IMR-90 (cell line): Measurements from ENCODE around the gene ZNF311. TPM values are rescaled to one million over a fixed set of nuclear protein-coding genes. Genes with fewer than 3 reads are reported as not detected.

Source experiments
- ATAC-seq: fragments of 200-7000 bp; cut with Tn5 transposase; 2 replicates; pipeline ENCODE4 v1.9.1; 2020; ENCODE audit warnings: low read depth, mild to moderate bottlenecking, moderate library complexity
- BruUV-seq: library from RNA; stranded (reverse); fragments of 400-500 nt; replicated peaks from 2 replicates; lab custom pipeline; 2021; lab: Mats Ljungman, UMichigan
- CTCF ChIA-PET: fragments of 300-600 bp; formaldehyde crosslinking; extraction: SDS; loops from one replicate; lab custom pipeline; 2021; ENCODE audit warnings: antibody characterized with exemption; lab: Yijun Ruan, JAX
- POLR2A ChIA-PET: fragments of 300-600 bp; sonication (Branson Sonifier 250); formaldehyde crosslinking; loops from one replicate; lab custom pipeline; 2022; ENCODE audit warnings: antibody characterized with exemption; ENCODE audit not compliant: unreplicated experiment; lab: Charles Lee
- DNase-seq: peaks from one replicate; pipeline ENCODE4 v3.0.0; 2013
- H2AFZ ChIP-seq: replicated peaks from 2 replicates; pipeline ENCODE3; 2013; ENCODE audit warnings: low read length, mild to moderate bottlenecking; ENCODE audit not compliant: poor library complexity
- H2AK5ac ChIP-seq: 2 replicates; pipeline ENCODE4 v1.6.1; 2013; ENCODE audit warnings: low read depth, low read length, inconsistent platforms
- H2AK9ac ChIP-seq: replicated peaks from 2 replicates; pipeline ENCODE3; 2013; ENCODE audit warnings: mild to moderate bottlenecking, low read depth, low read length, moderate library complexity; ENCODE audit not compliant: poor library complexity
- H2BK120ac ChIP-seq: 2 replicates; pipeline ENCODE4 v1.6.1; 2013; ENCODE audit warnings: low read depth, low read length, inconsistent platforms
- H2BK15ac ChIP-seq: 3 replicates; pipeline ENCODE4 v1.6.1; 2013; ENCODE audit warnings: low read depth, low read length, inconsistent platforms
- H2BK20ac ChIP-seq: 2 replicates; pipeline ENCODE4 v1.6.1; 2013; ENCODE audit warnings: low read depth, mild to moderate bottlenecking, inconsistent platforms, low read length, moderate library complexity
- H2BK5ac ChIP-seq: 2 replicates; pipeline ENCODE4 v1.6.1; 2013; ENCODE audit warnings: mild to moderate bottlenecking, low read depth, low read length, inconsistent platforms; ENCODE audit not compliant: poor library complexity, severe bottlenecking
- H3K14ac ChIP-seq: replicated peaks from 2 replicates; pipeline ENCODE4 v1.6.1; 2013; ENCODE audit warnings: low read depth, low read length, inconsistent platforms
- H3K18ac ChIP-seq: 2 replicates; pipeline ENCODE4 v1.6.1; 2013; ENCODE audit warnings: low read depth, low read length, control low read depth
- H3K23ac ChIP-seq: 2 replicates; pipeline ENCODE4 v1.6.1; 2013; ENCODE audit warnings: low read depth, low read length, inconsistent platforms
- H3K27ac ChIP-seq: 2 replicates; pipeline ENCODE4 v1.5.1; 2013; ENCODE audit warnings: mild to moderate bottlenecking, control low read depth, low read length; ENCODE audit not compliant: insufficient read depth
- H3K27me3 ChIP-seq: 2 replicates; pipeline ENCODE4 v1.6.1; 2013; ENCODE audit warnings: low read length; ENCODE audit not compliant: control insufficient read depth, insufficient read depth
- H3K36me3 ChIP-seq: 2 replicates; pipeline ENCODE4 v1.6.1; 2013; ENCODE audit warnings: low read length, mixed read lengths; ENCODE audit not compliant: control insufficient read depth, insufficient read depth
- H3K4ac ChIP-seq: 2 replicates; pipeline ENCODE4 v1.6.1; 2013; ENCODE audit warnings: low read depth, low read length, inconsistent platforms
- H3K4me1 ChIP-seq: 2 replicates; pipeline ENCODE4 v1.6.1; 2013; ENCODE audit warnings: low read length, mixed read lengths; ENCODE audit not compliant: control insufficient read depth, insufficient read depth
- H3K4me2 ChIP-seq: 2 replicates; pipeline ENCODE4 v1.6.1; 2013; ENCODE audit warnings: low read depth, mild to moderate bottlenecking, control low read depth, low read length, moderate library complexity
- H3K4me3 ChIP-seq: 2 replicates; pipeline ENCODE4 v1.5.1; 2013; ENCODE audit warnings: low read depth, mild to moderate bottlenecking, control low read depth, low read length, moderate library complexity; ENCODE audit not compliant: insufficient read depth
- H3K56ac ChIP-seq: 2 replicates; pipeline ENCODE4 v1.6.1; 2013; ENCODE audit warnings: low read length, inconsistent platforms; ENCODE audit not compliant: insufficient read depth; ENCODE audit errors: extremely low read depth
- H3K79me1 ChIP-seq, 2 experiments: 2 replicates each; pipeline ENCODE4 v1.6.1; 2013; ENCODE audit warnings: low read length in 2 of 2, inconsistent platforms in 1 of 2, low read depth in 1 of 2
- H3K9ac ChIP-seq: 2 replicates; pipeline ENCODE4 v1.6.1; 2013; ENCODE audit warnings: low read depth, low read length, control low read depth
- H3K9me1 ChIP-seq: 2 replicates; pipeline ENCODE4 v1.6.1; 2013; ENCODE audit warnings: low read length, inconsistent platforms; ENCODE audit not compliant: insufficient read depth
- H3K9me3 ChIP-seq: 2 replicates; pipeline ENCODE4 v1.6.1; 2013; ENCODE audit warnings: low read length; ENCODE audit not compliant: control insufficient read depth, insufficient read depth
- H4K20me1 ChIP-seq: 2 replicates; pipeline ENCODE4 v1.6.1; 2013; ENCODE audit warnings: low read length, inconsistent platforms; ENCODE audit not compliant: insufficient read depth
- H4K5ac ChIP-seq: 2 replicates; pipeline ENCODE4 v1.6.1; 2013; ENCODE audit warnings: mild to moderate bottlenecking, low read depth, low read length, control low read depth
- H4K8ac ChIP-seq, 2 experiments: 2 replicates each; pipeline ENCODE4 v1.6.1; 2013; ENCODE audit warnings: low read depth in 2 of 2, low read length in 2 of 2, control low read depth in 1 of 2, inconsistent platforms in 1 of 2
- H4K91ac ChIP-seq: 2 replicates; pipeline ENCODE4 v1.6.1; 2013; ENCODE audit warnings: low read depth, low read length, inconsistent platforms; ENCODE audit not compliant: insufficient read depth
- FOS ChIP-seq: fragments of 150-350 bp; IDR thresholded peaks from 2 replicates; pipeline ENCODE4 v1.6.1; 2016; ENCODE audit warnings: low read depth, low read length
- RCOR1 ChIP-seq: IDR thresholded peaks from 2 replicates; pipeline ENCODE4 v1.6.1; 2012; ENCODE audit warnings: mild to moderate bottlenecking, low read length, improper control_type of control experiment; ENCODE audit not compliant: insufficient replicate concordance
- RFX5 ChIP-seq: IDR thresholded peaks from 2 replicates; pipeline ENCODE4 v1.8.0; 2012; ENCODE audit warnings: low read depth, mild to moderate bottlenecking, low read length, moderate library complexity
- WGBS, 2 experiments: methylation state at CpG; one replicate each; pipeline versions ENCODE4 v1.1.5 to v1.1.7; 2013; ENCODE audit warnings: missing lambda C conversion rate in 2 of 2; ENCODE audit not compliant: insufficient read length in 1 of 2; ENCODE audit errors: extremely low coverage in 2 of 2; 5-methylcytosine and 5-hydroxymethylcytosine counted together
- dilution Hi-C: fragments of 300-500 bp; cut with HindIII; formaldehyde crosslinking; loops from one replicate; pipeline ENCODE4 v1.14.3; 2018; ENCODE audit warnings: low sequenced_read_pairs; ENCODE audit not compliant: unreplicated experiment
- in situ Hi-C: fragments of 300-500 bp; cut with MboI; formaldehyde crosslinking; loops from 3 replicates; pipeline ENCODE4 v1.14.3; 2019; ENCODE audit warnings: low sequenced_read_pairs, inconsistent platforms, mixed read lengths
- intact Hi-C: fragments of 100-400 bp; cut with micrococcal nuclease; formaldehyde crosslinking; loops from 2 replicates; pipeline ENCODE4 v1.10.0; 2022
- polyA plus RNA-seq, 3 experiments: library from polyadenylated mRNA; depleted of rRNA; stranded (reverse); fragments of >200 nt; gene quantifications; 2 replicates each; pipeline ENCODE4 v1.2.3, GENCODE V29; 2012; ENCODE audit warnings: low replicate concordance in 1 of 3
- total RNA-seq: library from RNA; depleted of rRNA; stranded (reverse); fragments of >200 nt; gene quantifications from 2 replicates; pipeline ENCODE4 v1.2.3, GENCODE V29; 2012

ZNF311 gene
- total and polyA plus RNA-seq, 2 of the 4 experiments (the other 2 are of a cell fraction), result 0.34 to 0.36 TPM

GRCh38 chr6:28947067-28947765 lies 57.9 kb downstream of the ZNF311 start:
- H3K14ac ChIP-seq, result no peak overlapping the region
- TF ChIP-seq FOS (no peak), RCOR1 (no peak), RFX5 (no peak)
- DNase-seq (no peak), ATAC-seq (no peak)
- WGBS, 2 experiments, result 80% methylated on average over 2 of the region's 6 CpGs; no CpG with 5 or more reads in 1 of the 2 experiments
- CTCF ChIA-PET, result no interaction called here
- H3K36me3 ChIP-seq, result no peaks in the 10 kb centered on the region
- no peak overlapping the region for H2AFZ ChIP-seq
- H3K27me3 ChIP-seq, result no peaks in the 10 kb centered on the region
- H3K23ac ChIP-seq, result no peak overlapping the region
- H3K4ac ChIP-seq, result no peak overlapping the region
- H3K18ac ChIP-seq, result no peak overlapping the region
- H3K56ac ChIP-seq, result no peak overlapping the region
- no peak overlapping the region for H3K4me3 ChIP-seq
- intact Hi-C loops, result loop anchor here (10.0 kb wide), 1 partner anchor 1472 kb away; the partner anchor contains the start of gene ZNF184
- H3K4me2 ChIP-seq, result no peak overlapping the region
- POLR2A ChIA-PET, result no interaction called here
- no peaks in the 10 kb centered on the region for H3K79me1 ChIP-seq
- H2BK5ac ChIP-seq, result no peak overlapping the region
- dilution Hi-C loops, result no loop called here
- H2AK9ac ChIP-seq, result no peak overlapping the region
- in situ Hi-C loops, result no loop called here
- no peaks in the 10 kb centered on the region for H4K20me1 ChIP-seq
- H2BK15ac ChIP-seq, result no peak overlapping the region
- H3K9ac ChIP-seq, result no peak overlapping the region
- no peak overlapping the region for H2AK5ac ChIP-seq
- H3K27ac ChIP-seq, result no peak overlapping the region
- H4K91ac ChIP-seq, result no peak overlapping the region
- H3K9me3 ChIP-seq, result no peaks in the 10 kb centered on the region
- no peak overlapping the region for H2BK20ac ChIP-seq
- H4K5ac ChIP-seq, result no peak overlapping the region
- H4K8ac ChIP-seq, result no peak overlapping the region
- no peak overlapping the region for H2BK120ac ChIP-seq
- BruUV-seq, result no TSS peak
- H3K4me1 ChIP-seq, result no peaks in the 10 kb centered on the region; the same call in 1 of the 2 replicates
- H3K9me1 ChIP-seq, result no peaks in the 10 kb centered on the region
